Measurements from ENCODE around the gene RNU2-63P. TPM values are rescaled to one million over a fixed set of nuclear protein-coding genes. Genes with fewer than 3 reads are reported as not detected.

Gene RNU2-63P
- total RNA-seq (not detected), polyA plus RNA-seq (not detected)

GRCh38 chr2:88016086-88016959, at the start of gene RNU2-63P:
RNU2-63P (minus strand) TSS chr2:88016547.
- H3K27ac ChIP-seq: peak within 1 kb of the TSS; percentile 48 to 65 (median 62)
- WGBS, 2 donors: 7 to 9% methylated on average over 34 of the region's 34 CpGs
- peak; percentile 83 for DNase-seq

GRCh38 chr2:88061295-88061694, 44.9 kb upstream of the RNU2-63P start:
- H3K27me3 ChIP-seq: no peaks in the 10 kb centered on the region
- intact Hi-C loops (cut with DNase I): no loop called here

More at GRCh38 chr2:88016086-88016959, at the start of gene RNU2-63P:
- TF ChIP-seq POLR2A (IDR thresholded peaks at IDR 0.05) (peak in 1 of 2 donors; percentile 1), POLR2AphosphoS5 (IDR thresholded peaks at IDR 0.05) (peak; percentile 44 to 91 (median 72)), CTCF (IDR thresholded peaks at IDR 0.05) (no peak), EP300 (IDR thresholded peaks at IDR 0.05) (no peak)
- intact Hi-C loops (cut with DNase I): no loop called here
- H3K27me3 ChIP-seq: no peaks in the 10 kb centered on the region
- H3K9me3 ChIP-seq: no peaks in the 10 kb centered on the region
- peak within 1 kb of the TSS; percentile 48 to 60 (median 50) for H3K4me3 ChIP-seq
- H3K36me3 ChIP-seq: no peaks in the 10 kb centered on the region
- peaks cover 3 to 9% (median 4%) of the 10 kb centered on the region in 4 donors for H3K4me1 ChIP-seq

GRCh38 chr2:88060907-88061275, 44.5 kb upstream of the RNU2-63P start:
- intact Hi-C loops (cut with DNase I): loop anchor here (1.0 kb wide), 1 partner anchor 99 kb away; no protein-coding TSS in a partner anchor

More at GRCh38 chr2:88061295-88061694, 44.9 kb upstream of the RNU2-63P start:
- no peak for DNase-seq
- TF ChIP-seq POLR2A (IDR thresholded peaks at IDR 0.05): no peak
- no peak for TF ChIP-seq POLR2AphosphoS5 (IDR thresholded peaks at IDR 0.05)
- no peak for TF ChIP-seq EP300 (IDR thresholded peaks at IDR 0.05)
- TF ChIP-seq CTCF (IDR thresholded peaks at IDR 0.05): no peak
- no peak overlapping the region for H3K4me3 ChIP-seq
- 89 to 92% methylated on average over 3 of the region's 3 CpGs for WGBS, 2 donors
- H3K4me1 ChIP-seq: peaks cover 0 to 20% (median 2%) of the 10 kb centered on the region in 4 donors
- H3K27ac ChIP-seq: no peak overlapping the region
- H3K36me3 ChIP-seq: no peaks in the 10 kb centered on the region
- no peaks in the 10 kb centered on the region for H3K9me3 ChIP-seq

More at GRCh38 chr2:88060907-88061275, 44.5 kb upstream of the RNU2-63P start:
- no peak overlapping the region for H3K4me3 ChIP-seq
- no peaks in the 10 kb centered on the region for H3K27me3 ChIP-seq
- no peak overlapping the region for H3K27ac ChIP-seq
- no peak for DNase-seq
- TF ChIP-seq CTCF (IDR thresholded peaks at IDR 0.05) (no peak), EP300 (IDR thresholded peaks at IDR 0.05) (no peak), POLR2A (IDR thresholded peaks at IDR 0.05) (no peak), POLR2AphosphoS5 (IDR thresholded peaks at IDR 0.05) (no peak)
- H3K36me3 ChIP-seq: no peaks in the 10 kb centered on the region
- H3K4me1 ChIP-seq: peaks cover 0 to 20% (median 3%) of the 10 kb centered on the region in 4 donors
- 75 to 83% methylated on average over 2 of the region's 2 CpGs for WGBS, 2 donors
- H3K9me3 ChIP-seq: no peaks in the 10 kb centered on the region
